ENCODE results near the gene RP9. TPM values are rescaled to one million over a fixed set of nuclear protein-coding genes. Genes with fewer than 3 reads are reported as not detected.

RP9 gene
- total and polyA plus RNA-seq, 2 of the 4 experiments (the other 2 are of a cell fraction) = 9.5 to 18.1 TPM

GRCh38 chr7:33075818-33076518 lies 33.2 kb downstream of the RP9 start:
- no peak overlapping the region for H3K9ac ChIP-seq (ENCODE audit: low read depth, low read length)
- no peak overlapping the region for H2BK20ac ChIP-seq (ENCODE audit: low read depth, low read length)
- H2BK120ac ChIP-seq (ENCODE audit: low read depth, low read length) = no peak overlapping the region
- ChIA-PET CTCF (interaction anchor here (1.0 kb wide), 1 partner anchor 13 kb away, joined by 3 read pairs; the partner anchor contains the start of gene NT5C3A), POLR2A (ENCODE audit: unreplicated experiment) (no interaction called here)
- H3K4me3 ChIP-seq (ENCODE audit: insufficient read depth, low read depth, low read length) = no peak overlapping the region
- BruUV-seq (replicated peaks) = no TSS peak
- H3K4me2 ChIP-seq (ENCODE audit: low read depth, low read length) = no peak overlapping the region
- no peak overlapping the region for H2BK15ac ChIP-seq (ENCODE audit: low read depth, low read length)
- H4K20me1 ChIP-seq (ENCODE audit: insufficient read depth, low read length) = no peaks in the 10 kb centered on the region
- no peak overlapping the region for H2BK5ac ChIP-seq (ENCODE audit: low read depth, low read length, poor library complexity, severe bottlenecking)
- no peaks in the 10 kb centered on the region; the same call in none of the 2 replicates for H3K27me3 ChIP-seq (ENCODE audit: control insufficient read depth, insufficient read depth, low read length)
- H3K14ac ChIP-seq (replicated peaks; ENCODE audit: low read depth, low read length) = no peak overlapping the region
- dilution Hi-C loops (cut with HindIII; ENCODE audit: low sequenced_read_pairs, unreplicated experiment) (no loop called here), intact Hi-C loops (cut with micrococcal nuclease) (no loop called here), in situ Hi-C loops (cut with MboI; ENCODE audit: low sequenced_read_pairs) (no loop called here)
- TF ChIP-seq BHLHE40 (IDR thresholded peaks at IDR 0.05; ENCODE audit: low read depth, low read length) (no peak), MAFK (IDR thresholded peaks at IDR 0.05; ENCODE audit: low read depth, low read length) (no peak), RFX5 (IDR thresholded peaks at IDR 0.05; ENCODE audit: low read depth, low read length) (no peak), FOS (IDR thresholded peaks at IDR 0.05; ENCODE audit: low read depth, low read length) (no peak), POLR2A (IDR thresholded peaks at IDR 0.05; ENCODE audit: low read depth, low read length) (no peak), MXI1 (IDR thresholded peaks at IDR 0.05; ENCODE audit: borderline replicate concordance, low read depth, low read length) (no peak), NFE2L2 (IDR thresholded peaks at IDR 0.05; ENCODE audit: low read depth, low read length) (no peak), SMC3 (IDR thresholded peaks at IDR 0.05; ENCODE audit: low read depth, low read length) (no peak), RAD21 (IDR thresholded peaks at IDR 0.05; ENCODE audit: low read length) (no peak), USF2 (IDR thresholded peaks at IDR 0.05; ENCODE audit: low read depth, low read length) (no peak), ELK1 (IDR thresholded peaks at IDR 0.05; ENCODE audit: borderline replicate concordance, low read depth, low read length) (no peak), CHD1 (IDR thresholded peaks at IDR 0.05; ENCODE audit: low read depth, low read length) (no peak), CEBPB (IDR thresholded peaks at IDR 0.05; ENCODE audit: low read depth, low read length) (no peak), MAZ (IDR thresholded peaks at IDR 0.05; ENCODE audit: borderline replicate concordance, low read depth, low read length) (no peak), CTCF (conservative IDR thresholded peaks at IDR 0.05; ENCODE audit: low read depth, low read length) (no peak), RCOR1 (IDR thresholded peaks at IDR 0.05; ENCODE audit: insufficient replicate concordance, low read length) (no peak)
- H3K9me1 ChIP-seq (ENCODE audit: insufficient read depth, low read length) = peaks cover 6% of the 10 kb centered on the region; the same call in 1 of the 2 replicates
- H2AFZ ChIP-seq (replicated peaks; ENCODE audit: low read length, poor library complexity) = no peak overlapping the region
- H2AK9ac ChIP-seq (replicated peaks; ENCODE audit: low read depth, low read length, poor library complexity) = no peak overlapping the region
- DNase-seq (no peak), ATAC-seq (ENCODE audit: low read depth) (no peak)
- WGBS, 2 experiments (ENCODE audit: extremely low coverage in 2 of 2, insufficient read length in 1 of 2) = no CpG with 5 or more reads among the region's 3 CpGs
- H3K23ac ChIP-seq (ENCODE audit: low read depth, low read length) = no peak overlapping the region
- no peak overlapping the region for H3K18ac ChIP-seq (ENCODE audit: low read depth, low read length)
- H4K91ac ChIP-seq (ENCODE audit: insufficient read depth, low read depth, low read length) = no peak overlapping the region
- no peaks in the 10 kb centered on the region for H3K9me3 ChIP-seq (ENCODE audit: control insufficient read depth, insufficient read depth, low read length)
- peaks cover 8% of the 10 kb centered on the region for H3K4me1 ChIP-seq (ENCODE audit: control insufficient read depth, insufficient read depth, low read length)
- H3K79me1 ChIP-seq (ENCODE audit: low read depth in 1 of 2, low read length in 2 of 2) = no peaks in the 10 kb centered on the region
- H3K4ac ChIP-seq (ENCODE audit: low read depth, low read length) = no peak overlapping the region
- H4K8ac ChIP-seq (ENCODE audit: low read depth in 2 of 2, low read length in 2 of 2) = no peak overlapping the region
- no peak overlapping the region for H3K56ac ChIP-seq (ENCODE audit: extremely low read depth, insufficient read depth, low read length)
- no peaks in the 10 kb centered on the region for H3K36me3 ChIP-seq (ENCODE audit: control insufficient read depth, insufficient read depth, low read length)
- H2AK5ac ChIP-seq (ENCODE audit: low read depth, low read length) = no peak overlapping the region
- H4K5ac ChIP-seq (ENCODE audit: low read depth, low read length) = no peak overlapping the region
- H3K27ac ChIP-seq (ENCODE audit: insufficient read depth, low read length) = no peak overlapping the region
